Rectal smooth muscle tissue (tissue), 1 donor: Measurements from ENCODE around the gene LRRC8B.

Source experiments
- H3K27ac ChIP-seq: one replicate; pipeline ENCODE4 v1.7.0; 2013; ENCODE audit warnings: low read depth, low read length, inconsistent platforms
- H3K27me3 ChIP-seq: one replicate; pipeline ENCODE4 v1.7.0; 2013; ENCODE audit warnings: low read length; ENCODE audit not compliant: control insufficient read depth, insufficient read depth
- H3K36me3 ChIP-seq: one replicate; pipeline ENCODE4 v1.7.0; 2013; ENCODE audit warnings: low read length; ENCODE audit not compliant: control insufficient read depth, insufficient read depth
- H3K4me1 ChIP-seq: one replicate; pipeline ENCODE4 v1.7.0; 2013; ENCODE audit warnings: low read length; ENCODE audit not compliant: control insufficient read depth, insufficient read depth
- H3K4me3 ChIP-seq: one replicate; pipeline ENCODE4 v1.7.0; 2013; ENCODE audit warnings: low read length
- H3K9ac ChIP-seq: one replicate; pipeline ENCODE4 v1.7.0; 2013; ENCODE audit warnings: low read length

Gene LRRC8B

GRCh38 chr1:89600451-89601224 lies 76.0 kb downstream of the LRRC8B start:
- Histone ChIP-seq H3K27ac (no peak overlapping the region), H3K27me3 (no peaks in the 10 kb centered on the region), H3K4me3 (no peak overlapping the region), H3K4me1 (no peaks in the 10 kb centered on the region), H3K9ac (no peak overlapping the region), H3K36me3 (no peaks in the 10 kb centered on the region)

GRCh38 chr1:89602871-89603404 lies 78.3 kb downstream of the LRRC8B start:
- Histone ChIP-seq H3K4me3 (no peak overlapping the region), H3K27me3 (no peaks in the 10 kb centered on the region), H3K4me1 (no peaks in the 10 kb centered on the region), H3K9ac (no peak overlapping the region), H3K27ac (no peak overlapping the region), H3K36me3 (no peaks in the 10 kb centered on the region)

GRCh38 chr1:89603651-89604413 lies 79.2 kb downstream of the LRRC8B start:
- no peaks in the 10 kb centered on the region for H3K27me3 ChIP-seq
- H3K36me3 ChIP-seq: no peaks in the 10 kb centered on the region
- H3K4me3 ChIP-seq: no peak overlapping the region
- H3K27ac ChIP-seq: no peak overlapping the region
- no peaks in the 10 kb centered on the region for H3K4me1 ChIP-seq
- H3K9ac ChIP-seq: no peak overlapping the region

- H3K9ac ChIP-seq: no peak overlapping the region
- no peaks in the 10 kb centered on the region for H3K4me1 ChIP-seq
- H3K36me3 ChIP-seq: no peaks in the 10 kb centered on the region
- H3K27me3 ChIP-seq: no peaks in the 10 kb centered on the region
- no peak overlapping the region for H3K4me3 ChIP-seq
- no peak overlapping the region for H3K27ac ChIP-seq
Observed at GRCh38 chr1:89604414-89604735, 79.7 kb downstream of the LRRC8B start.

- Histone ChIP-seq H3K9ac (no peak overlapping the region), H3K27ac (no peak overlapping the region), H3K36me3 (no peaks in the 10 kb centered on the region), H3K27me3 (no peaks in the 10 kb centered on the region), H3K4me3 (no peak overlapping the region), H3K4me1 (no peaks in the 10 kb centered on the region)
Observed at GRCh38 chr1:89605692-89606091, 81.1 kb downstream of the LRRC8B start.

- Histone ChIP-seq H3K27me3 (no peaks in the 10 kb centered on the region), H3K4me1 (no peaks in the 10 kb centered on the region), H3K9ac (no peak overlapping the region), H3K36me3 (no peaks in the 10 kb centered on the region), H3K27ac (no peak overlapping the region), H3K4me3 (no peak overlapping the region)
Observed at GRCh38 chr1:89606227-89606980, 81.8 kb downstream of the LRRC8B start.

- H3K4me3 ChIP-seq: no peak overlapping the region
- H3K27ac ChIP-seq: no peak overlapping the region
- no peaks in the 10 kb centered on the region for H3K4me1 ChIP-seq
- no peaks in the 10 kb centered on the region for H3K27me3 ChIP-seq
- no peaks in the 10 kb centered on the region for H3K36me3 ChIP-seq
- H3K9ac ChIP-seq: no peak overlapping the region
Observed at GRCh38 chr1:89607156-89607555, 82.5 kb downstream of the LRRC8B start.

- Histone ChIP-seq H3K36me3 (no peaks in the 10 kb centered on the region), H3K9ac (no peak overlapping the region), H3K4me3 (no peak overlapping the region), H3K4me1 (no peaks in the 10 kb centered on the region), H3K27me3 (no peaks in the 10 kb centered on the region), H3K27ac (no peak overlapping the region)
Observed at GRCh38 chr1:89607586-89608318, 83.1 kb downstream of the LRRC8B start.

GRCh38 chr1:89608319-89608983 lies 83.8 kb downstream of the LRRC8B start:
- Histone ChIP-seq H3K4me1 (no peaks in the 10 kb centered on the region), H3K27me3 (no peaks in the 10 kb centered on the region), H3K36me3 (no peaks in the 10 kb centered on the region), H3K4me3 (no peak overlapping the region), H3K9ac (no peak overlapping the region), H3K27ac (no peak overlapping the region)

GRCh38 chr1:89608984-89609725 lies 84.5 kb downstream of the LRRC8B start:
- H3K4me1 ChIP-seq: no peaks in the 10 kb centered on the region
- no peak overlapping the region for H3K9ac ChIP-seq
- no peaks in the 10 kb centered on the region for H3K36me3 ChIP-seq
- no peaks in the 10 kb centered on the region for H3K27me3 ChIP-seq
- no peak overlapping the region for H3K27ac ChIP-seq
- H3K4me3 ChIP-seq: no peak overlapping the region

GRCh38 chr1:89609781-89610456 lies 85.3 kb downstream of the LRRC8B start:
- no peak overlapping the region for H3K4me3 ChIP-seq
- H3K27ac ChIP-seq: no peak overlapping the region
- no peak overlapping the region for H3K9ac ChIP-seq
- H3K36me3 ChIP-seq: no peaks in the 10 kb centered on the region
- no peaks in the 10 kb centered on the region for H3K27me3 ChIP-seq
- no peaks in the 10 kb centered on the region for H3K4me1 ChIP-seq
